GM18526 (cell line): ENCODE results near the gene YEATS4.

Source experiments
- POLR2A ChIP-seq: IDR thresholded peaks from 3 replicates; pipeline ENCODE4 v1.6.1; 2011; ENCODE audit not compliant: insufficient read length; ENCODE audit errors: extremely low read depth

YEATS4 gene

GRCh38 chr12:69359531-69360347 is at the start of gene YEATS4:
TSS of gene YEATS4 (plus strand) at chr12:69359743. CDS start at chr12:69359973, 230 bp downstream.
- peak; percentile 77 for TF ChIP-seq POLR2A

- TF ChIP-seq POLR2A, result no peak
Observed at GRCh38 chr12:69313209-69313608, 46.3 kb upstream of the YEATS4 start.

GRCh38 chr12:69318225-69318624 is 41.3 kb upstream of the YEATS4 start:
- TF ChIP-seq POLR2A, result no peak

GRCh38 chr12:69321351-69321750 is 38.2 kb upstream of the YEATS4 start:
- no peak for TF ChIP-seq POLR2A

- no peak for TF ChIP-seq POLR2A
Observed at GRCh38 chr12:69324797-69325466, 34.6 kb upstream of the YEATS4 start.

- TF ChIP-seq POLR2A, result no peak
Observed at GRCh38 chr12:69328426-69328825, 31.1 kb upstream of the YEATS4 start.

GRCh38 chr12:69329669-69330428 is 29.7 kb upstream of the YEATS4 start:
- TF ChIP-seq POLR2A, result no peak

- no peak for TF ChIP-seq POLR2A
Observed at GRCh38 chr12:69330475-69331473, 28.8 kb upstream of the YEATS4 start.

GRCh38 chr12:69331519-69331908 is 28.0 kb upstream of the YEATS4 start:
- TF ChIP-seq POLR2A, result no peak

- no peak for TF ChIP-seq POLR2A
Observed at GRCh38 chr12:69331909-69332684, 27.4 kb upstream of the YEATS4 start.

GRCh38 chr12:69332815-69333358 is 26.7 kb upstream of the YEATS4 start:
- TF ChIP-seq POLR2A, result no peak

GRCh38 chr12:69334158-69334557 is 25.4 kb upstream of the YEATS4 start:
- TF ChIP-seq POLR2A, result no peak

- no peak for TF ChIP-seq POLR2A
Observed at GRCh38 chr12:69337311-69338090, 22.0 kb upstream of the YEATS4 start.
